Neural cell (in vitro differentiated cells): ENCODE results near the gene PCAT6. TPM values are rescaled to one million over a fixed set of nuclear protein-coding genes. Genes with fewer than 3 reads are reported as not detected.

Experiments
- H2AFZ ChIP-seq: fragments of 200-600, 300-800 bp; sonication (generic), shearing (Covaris generic); 2 replicates; pipeline ENCODE4 v1.6.0; 2014; ENCODE audit warnings: low read depth, mild to moderate bottlenecking, antibody characterized with exemption, low read length, moderate library complexity
- H3F3A ChIP-seq: fragments of 200-600 bp; shearing (Covaris generic); 2 replicates; pipeline ENCODE4 v1.6.1; 2016; ENCODE audit warnings: mild to moderate bottlenecking, moderate library complexity, mixed read lengths, antibody characterized with exemption, low read length; ENCODE audit not compliant: insufficient read depth, poor library complexity, severe bottlenecking
- H3K27ac ChIP-seq: fragments of 200-600, 300-800 bp; sonication (generic), shearing (Covaris generic); 2 replicates; pipeline ENCODE4 v1.5.1; 2014; ENCODE audit warnings: mild to moderate bottlenecking, low read length, moderate library complexity
- H3K27me3 ChIP-seq: fragments of 300-800, 200-600 bp; sonication (generic), shearing (Covaris generic); 2 replicates; pipeline ENCODE4 v1.6.0; 2014; ENCODE audit warnings: mild to moderate bottlenecking, low read depth, low read length, moderate library complexity; ENCODE audit not compliant: insufficient read depth
- H3K36me3 ChIP-seq: fragments of 300-800, 200-600 bp; sonication (generic), shearing (Covaris generic); 2 replicates; pipeline ENCODE4 v1.5.1; 2014; ENCODE audit warnings: mild to moderate bottlenecking, antibody characterized with exemption, low read length, moderate library complexity; ENCODE audit not compliant: insufficient read depth
- H3K4me2 ChIP-seq: fragments of 300-800, 200-600 bp; sonication (generic), shearing (Covaris generic); 2 replicates; pipeline ENCODE4 v1.6.0; 2014; ENCODE audit warnings: mild to moderate bottlenecking, low read length
- H3K4me3 ChIP-seq: fragments of 300-800, 200-600 bp; sonication (generic), shearing (Covaris generic); 2 replicates; pipeline ENCODE4 v1.5.1; 2014; ENCODE audit warnings: mild to moderate bottlenecking, low read length, moderate library complexity
- H3K79me2 ChIP-seq: fragments of 200-600 bp; shearing (Covaris generic); replicated peaks from 2 replicates; pipeline ENCODE4 v1.6.0; 2014; ENCODE audit warnings: mild to moderate bottlenecking, low read length, moderate library complexity; ENCODE audit not compliant: insufficient read depth
- H3K9ac ChIP-seq: fragments of 300-800, 200-600 bp; sonication (generic), shearing (Covaris generic); 2 replicates; pipeline ENCODE4 v1.6.1; 2016; ENCODE audit warnings: mild to moderate bottlenecking, low read length, mixed read lengths
- H3K9me2 ChIP-seq: fragments of 200-600 bp; shearing (Covaris generic); 2 replicates; pipeline ENCODE4 v1.6.1; 2016; ENCODE audit warnings: mild to moderate bottlenecking, low read length, mixed read lengths; ENCODE audit not compliant: insufficient read depth
- H3K9me3 ChIP-seq: fragments of 200-600, 300-800 bp; sonication (generic), shearing (Covaris generic); 2 replicates; pipeline ENCODE4 v1.6.1; 2016; ENCODE audit warnings: mild to moderate bottlenecking, mixed run types, low read length, moderate library complexity, mixed read lengths
- H4K20me1 ChIP-seq: fragments of 200-600 bp; shearing (Covaris generic); 2 replicates; pipeline ENCODE4 v1.6.1; 2016; ENCODE audit warnings: mild to moderate bottlenecking, mixed run types; ENCODE audit not compliant: insufficient read depth
- CTCF ChIP-seq: fragments of 450-650 bp; IDR thresholded peaks from 2 replicates; pipeline ENCODE4 v1.5.1; 2014; ENCODE audit warnings: antibody characterized with exemption, mild to moderate bottlenecking, moderate library complexity; ENCODE audit not compliant: poor library complexity, severe bottlenecking
- EP300 ChIP-seq: fragments of 450-650 bp; conservative IDR thresholded peaks from 2 replicates; pipeline ENCODE4 v1.6.1; 2014; ENCODE audit warnings: antibody characterized with exemption, mild to moderate bottlenecking, moderate library complexity; ENCODE audit not compliant: poor library complexity, severe bottlenecking
- EZH2 ChIP-seq: fragments of 200-600, 300-800 bp; shearing (Covaris generic), sonication (generic); IDR thresholded peaks from 2 replicates; pipeline ENCODE4 v1.6.1; 2014; ENCODE audit warnings: antibody characterized with exemption, low read length, borderline replicate concordance, mild to moderate bottlenecking; ENCODE audit not compliant: insufficient read depth, poor library complexity, severe bottlenecking
- MXI1 ChIP-seq: fragments of 450-650 bp; conservative IDR thresholded peaks from 2 replicates; pipeline ENCODE4 v1.6.1; 2014; ENCODE audit warnings: antibody characterized with exemption, mild to moderate bottlenecking; ENCODE audit not compliant: poor library complexity, severe bottlenecking
- POLR2AphosphoS5 ChIP-seq: IDR thresholded peaks from 2 replicates; pipeline ENCODE4 v1.6.1; 2012
- RAD21 ChIP-seq: fragments of 450-650 bp; conservative IDR thresholded peaks from 2 replicates; pipeline ENCODE4 v1.6.1; 2014; ENCODE audit warnings: antibody characterized with exemption, mild to moderate bottlenecking, moderate library complexity
- REST ChIP-seq: IDR thresholded peaks from 2 replicates; pipeline ENCODE4 v1.6.1; 2012; ENCODE audit warnings: borderline replicate concordance
- SMC3 ChIP-seq: fragments of 450-650 bp; conservative IDR thresholded peaks from 2 replicates; pipeline ENCODE4 v1.6.1; 2014; ENCODE audit warnings: antibody characterized with exemption, mild to moderate bottlenecking, moderate library complexity; ENCODE audit not compliant: poor library complexity
- TAF1 ChIP-seq: IDR thresholded peaks from 2 replicates; pipeline ENCODE4 v1.6.1; 2012; ENCODE audit warnings: low read depth
- polyA plus RNA-seq: library from polyadenylated mRNA; depleted of rRNA; stranded (reverse); fragments of >200 nt; gene quantifications from 2 replicates; pipeline ENCODE4 v1.2.3, GENCODE V29; 2014

PCAT6 gene
- polyA plus RNA-seq, 1 donor from 2014 or later, result 0.76 TPM

DNA sequence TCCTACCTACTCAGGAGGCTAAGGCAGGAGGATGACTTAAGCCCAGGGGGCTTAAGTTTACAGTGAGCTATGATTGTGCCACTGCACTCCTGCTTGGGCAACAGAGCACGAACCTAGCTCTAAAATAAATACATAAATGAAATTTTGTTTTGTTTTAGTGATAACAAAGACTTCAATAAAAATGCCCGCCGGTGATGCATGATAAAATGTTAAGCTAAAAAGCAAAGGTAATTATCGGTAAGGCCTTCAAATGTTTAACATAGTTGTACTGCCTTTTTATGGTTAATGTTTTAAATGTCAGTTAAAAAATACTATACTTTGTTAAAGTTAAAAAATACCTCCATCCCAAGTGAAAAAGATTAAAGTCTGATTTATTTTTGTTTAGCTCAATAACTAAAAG, 29.6 kb upstream of the PCAT6 start:
- peaks cover 70% of the 10 kb centered on the region for H4K20me1 ChIP-seq
- H2AFZ ChIP-seq, result no peak overlapping the region

GRCh38 chr1:202786804-202787203, 23.9 kb upstream of the PCAT6 start:
- H3K36me3 ChIP-seq, result no peaks in the 10 kb centered on the region
- H2AFZ ChIP-seq, result no peak overlapping the region
- H3K27me3 ChIP-seq, result no peaks in the 10 kb centered on the region
- no peak overlapping the region for H3K9ac ChIP-seq
- no peaks in the 10 kb centered on the region for H3K9me3 ChIP-seq
- H4K20me1 ChIP-seq, result peaks cover 76% of the 10 kb centered on the region
- no peaks in the 10 kb centered on the region for H3K9me2 ChIP-seq
- H3K4me2 ChIP-seq, result no peak overlapping the region
- H3K27ac ChIP-seq, result no peak overlapping the region
- peaks cover 3% of the 10 kb centered on the region for H3F3A ChIP-seq
- TF ChIP-seq CTCF (no peak), EZH2 (no peak), SMC3 (no peak)
- H3K79me2 ChIP-seq, result peaks cover 95% of the 10 kb centered on the region
- H3K4me3 ChIP-seq, result no peak overlapping the region

More for the DNA sequence above, 29.6 kb upstream of the PCAT6 start:
- no peak overlapping the region for H3K4me2 ChIP-seq
- H3K27me3 ChIP-seq, result no peaks in the 10 kb centered on the region
- H3K27ac ChIP-seq, result no peak overlapping the region
- H3K36me3 ChIP-seq, result no peaks in the 10 kb centered on the region
- H3K9me3 ChIP-seq, result no peaks in the 10 kb centered on the region
- no peak for TF ChIP-seq EZH2
- TF ChIP-seq SMC3, result no peak
- no peak for TF ChIP-seq REST
- TF ChIP-seq TAF1, result no peak
- TF ChIP-seq EP300, result no peak
- TF ChIP-seq POLR2AphosphoS5, result no peak
- no peak for TF ChIP-seq CTCF
- no peak for TF ChIP-seq MXI1
- TF ChIP-seq RAD21, result no peak
- H3K9ac ChIP-seq, result no peak overlapping the region
- H3F3A ChIP-seq, result no peaks in the 10 kb centered on the region
- H3K9me2 ChIP-seq, result no peaks in the 10 kb centered on the region
- peaks cover 95% of the 10 kb centered on the region for H3K79me2 ChIP-seq
- H3K4me3 ChIP-seq, result no peak overlapping the region
